ENCODE measurements around the gene MBOAT1. TPM values are rescaled to one million over a fixed set of nuclear protein-coding genes. Genes with fewer than 3 reads are reported as not detected.

Gene MBOAT1
- total RNA-seq, 1 experiment from 2014 or later, result 22.0 TPM

DNA sequence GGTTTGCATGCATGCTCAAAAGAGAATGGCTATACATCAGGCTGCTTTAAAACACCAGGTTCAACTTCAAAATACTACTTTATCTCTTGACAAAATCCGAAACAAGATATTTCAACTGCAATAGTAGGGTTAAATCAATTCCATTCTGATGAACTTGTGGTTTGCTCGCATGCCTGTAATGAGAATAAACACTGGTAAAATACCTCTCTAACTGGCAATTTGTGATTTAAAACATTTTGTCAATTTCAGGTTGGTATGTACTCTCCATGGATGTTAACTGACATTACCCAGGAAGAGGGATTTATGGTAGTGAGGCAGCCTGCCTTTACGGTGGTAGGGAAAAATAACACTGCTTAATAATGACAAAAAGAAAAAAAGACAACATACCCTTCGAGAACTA, 74.4 kb downstream of the MBOAT1 start:
- intact Hi-C loops (cut with micrococcal nuclease; ENCODE audit: unreplicated experiment), result no loop called here
- Histone ChIP-seq H2AFZ (no peak overlapping the region), H3K9me3 (ENCODE audit: insufficient read depth, low read depth) (no peaks in the 10 kb centered on the region), H3K4me2 (no peak overlapping the region), H3F3A (ENCODE audit: insufficient read depth, low read depth) (no peaks in the 10 kb centered on the region), H3K9me2 (ENCODE audit: insufficient read depth) (no peaks in the 10 kb centered on the region), H3K4me1 (replicated peaks; ENCODE audit: insufficient read depth) (no peaks in the 10 kb centered on the region), H3K36me3 (ENCODE audit: low read depth) (no peaks in the 10 kb centered on the region), H4K20me1 (ENCODE audit: insufficient read depth) (no peaks in the 10 kb centered on the region), H3K4me3 (no peak overlapping the region), H3K27me3 (ENCODE audit: insufficient read depth, low read depth) (no peaks in the 10 kb centered on the region), H3K79me2 (ENCODE audit: low read depth) (no peaks in the 10 kb centered on the region), H3K27ac (no peak overlapping the region)
- BruUV-seq (replicated peaks), result no TSS peak
- ChIA-PET POLR2A (ENCODE audit: unreplicated experiment) (no interaction called here), CTCF (no interaction called here)
- TF ChIP-seq EZH2 (IDR thresholded peaks at IDR 0.05; ENCODE audit: low read depth), result no peak
- TF ChIP-seq, protein P1, sequence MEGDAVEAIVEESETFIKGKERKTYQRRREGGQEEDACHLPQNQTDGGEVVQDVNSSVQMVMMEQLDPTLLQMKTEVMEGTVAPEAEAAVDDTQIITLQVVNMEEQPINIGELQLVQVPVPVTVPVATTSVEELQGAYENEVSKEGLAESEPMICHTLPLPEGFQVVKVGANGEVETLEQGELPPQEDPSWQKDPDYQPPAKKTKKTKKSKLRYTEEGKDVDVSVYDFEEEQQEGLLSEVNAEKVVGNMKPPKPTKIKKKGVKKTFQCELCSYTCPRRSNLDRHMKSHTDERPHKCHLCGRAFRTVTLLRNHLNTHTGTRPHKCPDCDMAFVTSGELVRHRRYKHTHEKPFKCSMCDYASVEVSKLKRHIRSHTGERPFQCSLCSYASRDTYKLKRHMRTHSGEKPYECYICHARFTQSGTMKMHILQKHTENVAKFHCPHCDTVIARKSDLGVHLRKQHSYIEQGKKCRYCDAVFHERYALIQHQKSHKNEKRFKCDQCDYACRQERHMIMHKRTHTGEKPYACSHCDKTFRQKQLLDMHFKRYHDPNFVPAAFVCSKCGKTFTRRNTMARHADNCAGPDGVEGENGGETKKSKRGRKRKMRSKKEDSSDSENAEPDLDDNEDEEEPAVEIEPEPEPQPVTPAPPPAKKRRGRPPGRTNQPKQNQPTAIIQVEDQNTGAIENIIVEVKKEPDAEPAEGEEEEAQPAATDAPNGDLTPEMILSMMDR (conservative IDR thresholded peaks at IDR 0.05), result no peak
- DNase-seq, result no peak

DNA sequence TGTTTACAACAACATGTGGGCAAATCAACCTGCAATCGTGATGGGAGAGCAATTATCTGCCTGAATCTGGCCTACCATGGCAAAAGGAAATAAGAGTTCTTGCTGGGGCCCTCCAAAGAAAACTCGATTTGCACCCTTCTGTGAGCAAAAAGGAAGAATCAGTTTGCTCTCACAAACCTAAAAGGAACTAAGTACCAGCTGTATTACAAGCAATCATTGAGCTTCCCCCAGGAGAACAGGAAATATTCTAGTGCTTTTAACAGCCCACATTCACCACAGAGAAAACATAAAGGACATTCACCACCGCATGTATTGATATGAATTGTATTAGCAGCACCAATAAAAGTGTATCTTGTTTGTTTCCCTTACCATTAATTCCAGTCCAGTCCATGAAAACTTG, 75.0 kb downstream of the MBOAT1 start:
- TF ChIP-seq, protein P1 (conservative IDR thresholded peaks at IDR 0.05), result no peak
- no peak for TF ChIP-seq EZH2 (IDR thresholded peaks at IDR 0.05; ENCODE audit: low read depth)
- H2AFZ ChIP-seq, result no peak overlapping the region
- H3K4me3 ChIP-seq, result no peak overlapping the region
- H3K9me2 ChIP-seq (ENCODE audit: insufficient read depth), result no peaks in the 10 kb centered on the region
- H3K79me2 ChIP-seq (ENCODE audit: low read depth), result no peaks in the 10 kb centered on the region
- H4K20me1 ChIP-seq (ENCODE audit: insufficient read depth), result no peaks in the 10 kb centered on the region
- no peak overlapping the region for H3K4me2 ChIP-seq
- H3K27me3 ChIP-seq (ENCODE audit: insufficient read depth, low read depth), result no peaks in the 10 kb centered on the region
- ChIA-PET CTCF (no interaction called here), POLR2A (ENCODE audit: unreplicated experiment) (no interaction called here)
- no peaks in the 10 kb centered on the region for H3F3A ChIP-seq (ENCODE audit: insufficient read depth, low read depth)
- H3K9me3 ChIP-seq (ENCODE audit: insufficient read depth, low read depth), result no peaks in the 10 kb centered on the region
- BruUV-seq (replicated peaks), result no TSS peak
- DNase-seq, result no peak
- no peaks in the 10 kb centered on the region for H3K36me3 ChIP-seq (ENCODE audit: low read depth)
- H3K27ac ChIP-seq, result no peak overlapping the region
- intact Hi-C loops (cut with micrococcal nuclease; ENCODE audit: unreplicated experiment), result no loop called here
- H3K4me1 ChIP-seq (replicated peaks; ENCODE audit: insufficient read depth), result no peaks in the 10 kb centered on the region

DNA sequence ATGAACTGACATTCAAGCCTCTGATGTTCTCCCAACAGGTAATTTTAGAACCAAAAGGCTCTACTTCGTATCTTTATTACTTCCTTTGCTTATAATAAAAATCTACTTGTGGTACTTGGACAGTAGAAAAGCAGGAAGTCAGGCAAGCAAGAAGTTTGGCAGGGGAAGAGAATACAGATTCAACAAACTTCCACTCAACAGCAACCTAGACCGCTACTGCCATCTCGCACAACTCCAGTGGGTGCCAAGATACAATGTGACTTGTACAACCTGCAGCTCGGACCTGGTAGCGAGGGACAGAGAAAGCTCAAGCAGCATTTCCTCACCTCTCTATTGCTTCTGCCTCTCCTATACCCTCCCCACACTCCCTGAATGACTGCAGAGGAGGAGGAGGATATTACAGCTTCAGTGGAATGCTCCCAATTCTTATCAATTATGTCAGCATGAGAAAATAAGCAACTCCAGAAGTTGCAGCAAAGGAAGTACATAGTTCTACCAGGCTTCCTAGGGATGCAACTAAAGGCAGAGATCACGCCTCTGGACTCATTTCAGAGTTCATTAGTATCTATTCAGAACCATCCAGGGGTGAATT, 76.5 kb downstream of the MBOAT1 start:
- Histone ChIP-seq H3K9me3 (ENCODE audit: insufficient read depth, low read depth) (no peaks in the 10 kb centered on the region), H3K4me1 (replicated peaks; ENCODE audit: insufficient read depth) (no peaks in the 10 kb centered on the region), H3K36me3 (ENCODE audit: low read depth) (no peaks in the 10 kb centered on the region), H3K27me3 (ENCODE audit: insufficient read depth, low read depth) (no peaks in the 10 kb centered on the region), H3K4me2 (no peak overlapping the region), H4K20me1 (ENCODE audit: insufficient read depth) (no peaks in the 10 kb centered on the region), H3F3A (ENCODE audit: insufficient read depth, low read depth) (no peaks in the 10 kb centered on the region), H3K27ac (no peak overlapping the region), H2AFZ (no peak overlapping the region), H3K4me3 (no peak overlapping the region), H3K79me2 (ENCODE audit: low read depth) (no peaks in the 10 kb centered on the region), H3K9me2 (ENCODE audit: insufficient read depth) (no peaks in the 10 kb centered on the region)
- DNase-seq, result no peak
- POLR2A ChIA-PET (ENCODE audit: unreplicated experiment), result no interaction called here
- TF ChIP-seq EZH2 (IDR thresholded peaks at IDR 0.05; ENCODE audit: low read depth), result no peak
- TF ChIP-seq, protein P1 (conservative IDR thresholded peaks at IDR 0.05), result no peak
- CTCF ChIA-PET, result no interaction called here
- intact Hi-C loops (cut with micrococcal nuclease; ENCODE audit: unreplicated experiment), result no loop called here
- BruUV-seq (replicated peaks), result no TSS peak
